ENCODE measurements around the gene KLHDC7A.

The KLHDC7A gene

DNA sequence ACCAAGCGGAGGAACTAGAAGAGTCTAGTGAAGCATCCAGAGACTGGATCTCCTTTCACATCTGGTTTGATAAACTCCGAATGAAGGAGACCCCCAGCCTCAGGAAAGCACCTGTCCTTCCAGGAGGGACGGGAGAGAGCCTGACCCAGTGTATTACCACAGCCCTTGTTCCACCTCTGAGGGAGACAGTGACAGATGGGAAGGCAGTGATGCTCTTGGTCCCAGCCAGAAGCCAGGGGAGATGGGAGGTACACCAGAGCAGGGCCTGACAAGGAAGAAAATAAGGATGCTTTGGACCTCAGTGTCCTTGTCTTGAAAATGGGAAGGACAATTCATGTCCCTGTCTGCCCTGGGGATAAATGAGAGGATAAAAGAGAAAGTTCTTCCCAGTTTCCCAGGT is 3.5 kb downstream of the KLHDC7A start:
- H3K27ac ChIP-seq = no peak overlapping the region
- TF ChIP-seq CTCF (conservative IDR thresholded peaks at IDR 0.05) (no peak), ZFX (IDR thresholded peaks at IDR 0.05) (no peak)

GRCh38 chr1:18484721-18485120 is 4.0 kb downstream of the KLHDC7A start:
- H3K27ac ChIP-seq = no peak overlapping the region
- no peak for TF ChIP-seq CTCF (conservative IDR thresholded peaks at IDR 0.05)
- no peak for TF ChIP-seq ZFX (IDR thresholded peaks at IDR 0.05)

GRCh38 chr1:18485227-18485626 is 4.5 kb downstream of the KLHDC7A start:
- no peak overlapping the region for H3K27ac ChIP-seq
- TF ChIP-seq CTCF (conservative IDR thresholded peaks at IDR 0.05) (no peak), ZFX (IDR thresholded peaks at IDR 0.05) (no peak)

GRCh38 chr1:18486195-18486594 is 5.5 kb downstream of the KLHDC7A start:
- no peak overlapping the region for H3K27ac ChIP-seq
- no peak for TF ChIP-seq CTCF (conservative IDR thresholded peaks at IDR 0.05)
- TF ChIP-seq ZFX (IDR thresholded peaks at IDR 0.05) = no peak

DNA sequence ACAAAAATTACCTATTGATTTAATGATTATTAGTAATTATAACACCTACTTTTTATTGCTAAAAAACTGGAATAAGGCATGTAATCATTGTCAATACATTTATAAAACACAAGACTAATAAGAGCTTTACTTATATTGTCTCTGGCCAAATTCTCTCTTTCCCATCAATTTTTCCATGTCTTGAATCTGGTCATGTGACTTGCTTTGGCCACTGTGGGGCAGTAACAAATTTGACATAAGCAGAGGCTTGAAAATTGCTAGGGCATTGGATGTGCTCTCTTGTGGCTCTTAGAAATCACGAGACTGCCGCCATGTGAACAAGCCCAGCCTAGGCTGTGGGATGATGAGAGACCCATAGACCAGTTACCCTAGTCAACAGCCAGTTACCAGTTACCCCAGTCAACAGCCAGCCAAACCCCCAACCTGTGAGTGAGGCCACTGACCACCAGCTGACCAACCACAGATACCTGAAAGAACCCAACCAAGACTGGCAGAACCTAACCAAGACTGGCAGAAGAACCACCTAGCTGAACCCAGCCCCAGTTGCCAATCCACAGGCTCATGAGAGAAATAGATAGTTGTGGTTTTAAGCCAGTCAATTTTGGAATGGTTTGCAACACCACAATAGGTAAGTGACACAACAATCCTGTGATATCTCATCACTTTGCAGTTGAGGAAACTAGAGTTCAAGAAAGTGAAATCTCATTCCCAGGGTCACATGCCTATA is 8.8 kb downstream of the KLHDC7A start:
- TF ChIP-seq ZFX (IDR thresholded peaks at IDR 0.05) = no peak
- TF ChIP-seq CTCF (conservative IDR thresholded peaks at IDR 0.05) = no peak
- H3K27ac ChIP-seq = no peak overlapping the region

- no peak for TF ChIP-seq CTCF (conservative IDR thresholded peaks at IDR 0.05)
- no peak for TF ChIP-seq ZFX (IDR thresholded peaks at IDR 0.05)
- H3K27ac ChIP-seq = no peak overlapping the region
Observed at GRCh38 chr1:18491168-18491567, 10.4 kb downstream of the KLHDC7A start.

DNA sequence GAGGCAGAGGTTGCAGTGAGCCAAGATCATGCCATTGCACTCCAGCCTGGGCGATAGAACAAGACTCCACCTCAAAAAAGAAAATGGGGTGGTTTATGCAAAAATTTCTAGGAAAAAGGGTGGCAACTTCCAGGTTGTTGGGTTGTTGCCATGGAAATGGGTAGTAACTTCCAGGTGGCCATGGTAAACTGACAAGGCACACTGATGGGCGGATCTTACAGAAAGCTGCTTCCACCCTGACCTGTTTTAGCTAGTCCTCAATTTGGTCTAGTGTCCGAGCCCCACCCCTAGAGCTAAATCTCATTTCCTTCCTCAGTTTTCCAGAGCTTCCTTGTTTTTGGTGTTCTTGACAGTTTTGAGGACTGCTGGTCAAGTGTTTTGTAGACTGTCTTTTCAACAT is 13.6 kb downstream of the KLHDC7A start:
- H3K27ac ChIP-seq = no peak overlapping the region
- TF ChIP-seq CTCF (conservative IDR thresholded peaks at IDR 0.05) = no peak
- no peak for TF ChIP-seq ZFX (IDR thresholded peaks at IDR 0.05)
